Activated CD8-positive, alpha-beta memory T cell treated with anti-CD3 and anti-CD28 coated beads, Interleukin-2, amount 50 U/mL, for 1 hour (primary cell): ENCODE results near the gene PRR35.

Source experiments
- DNase-seq: peaks from one replicate; pipeline ENCODE4 v3.0.0-alpha.2; 2020; ENCODE audit errors: extremely low read depth

The PRR35 gene

DNA sequence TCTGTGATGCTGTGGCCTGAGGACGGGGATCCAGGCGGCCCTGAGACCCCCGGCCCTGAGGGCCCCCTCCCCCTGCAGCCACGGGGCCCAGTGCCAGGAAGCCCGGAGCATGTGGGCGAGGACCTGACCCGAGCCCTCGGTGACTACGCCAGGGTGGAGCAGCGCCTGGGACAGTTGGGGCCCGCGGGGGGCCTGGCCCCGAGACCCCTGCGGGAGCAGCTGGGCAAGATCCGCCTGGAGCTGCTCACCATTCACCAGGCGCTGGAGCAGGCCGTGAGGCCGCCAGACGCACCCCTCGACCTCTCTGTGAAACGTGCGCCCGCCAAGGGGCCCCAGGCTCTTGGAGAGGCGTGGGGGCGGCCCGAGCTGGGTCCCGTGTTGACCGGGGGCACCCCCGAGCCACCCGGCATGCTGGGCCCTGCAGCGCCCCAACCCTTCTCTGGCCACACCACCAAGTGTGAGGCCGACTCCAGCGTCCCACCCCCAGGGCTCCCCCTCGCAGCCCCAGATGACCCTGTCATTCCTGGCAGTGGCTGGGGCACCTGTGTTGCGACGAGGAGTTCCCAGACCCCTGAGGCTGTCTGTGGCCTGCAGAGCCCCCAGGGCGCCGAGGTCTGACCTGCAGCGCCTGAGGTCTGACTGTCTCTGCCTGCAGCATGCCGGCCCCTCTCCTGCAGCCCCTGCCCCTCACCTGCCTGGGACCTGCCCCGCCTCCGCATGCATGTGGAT is 4.7 kb downstream of the PRR35 start:
- DNase-seq, result no peak

DNA sequence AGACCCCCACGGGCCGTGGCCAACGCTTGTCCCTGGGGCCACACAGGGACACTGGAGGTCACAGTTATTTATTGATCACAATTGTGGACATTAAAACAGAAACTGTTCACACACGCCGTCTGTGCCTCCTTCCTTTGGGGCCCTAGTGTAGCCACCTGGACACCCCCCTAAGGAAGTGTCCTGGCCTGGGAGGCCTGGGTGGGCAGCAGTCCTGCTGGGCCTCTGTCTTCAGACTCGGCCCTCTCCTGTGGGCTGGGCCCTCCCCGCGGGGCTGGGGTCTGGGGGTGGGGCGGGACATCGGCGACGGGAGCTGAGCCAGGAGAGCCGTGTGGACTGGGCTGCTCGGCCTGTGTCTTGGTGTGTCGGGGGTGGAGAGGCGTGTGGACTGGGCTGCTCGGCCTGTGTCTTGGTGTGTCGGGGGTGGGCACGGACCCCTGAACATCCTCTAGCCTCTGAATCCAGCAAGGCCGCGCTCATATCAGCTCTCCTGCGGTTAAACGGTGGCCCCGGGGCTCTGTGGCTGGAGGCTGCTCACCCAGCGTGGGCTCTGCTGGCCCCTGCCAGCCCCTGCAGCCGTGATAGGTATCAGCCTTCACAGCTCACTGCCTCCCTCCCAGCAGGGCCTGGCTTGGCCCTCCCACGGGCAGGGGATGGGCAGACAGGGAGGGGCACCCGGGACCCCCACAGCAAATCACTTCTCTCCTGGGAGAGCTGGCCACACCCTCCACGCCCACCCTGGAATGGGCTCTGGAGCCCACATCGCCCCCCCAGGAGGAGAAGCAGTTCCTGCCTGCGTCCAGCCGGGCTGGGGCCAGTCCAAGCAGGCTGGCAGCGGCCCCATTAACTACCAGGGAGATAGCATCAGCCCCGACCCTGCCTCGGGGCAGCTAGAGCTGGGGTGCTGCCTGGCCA is 5.5 kb downstream of the PRR35 start:
- DNase-seq, result no peak

DNA sequence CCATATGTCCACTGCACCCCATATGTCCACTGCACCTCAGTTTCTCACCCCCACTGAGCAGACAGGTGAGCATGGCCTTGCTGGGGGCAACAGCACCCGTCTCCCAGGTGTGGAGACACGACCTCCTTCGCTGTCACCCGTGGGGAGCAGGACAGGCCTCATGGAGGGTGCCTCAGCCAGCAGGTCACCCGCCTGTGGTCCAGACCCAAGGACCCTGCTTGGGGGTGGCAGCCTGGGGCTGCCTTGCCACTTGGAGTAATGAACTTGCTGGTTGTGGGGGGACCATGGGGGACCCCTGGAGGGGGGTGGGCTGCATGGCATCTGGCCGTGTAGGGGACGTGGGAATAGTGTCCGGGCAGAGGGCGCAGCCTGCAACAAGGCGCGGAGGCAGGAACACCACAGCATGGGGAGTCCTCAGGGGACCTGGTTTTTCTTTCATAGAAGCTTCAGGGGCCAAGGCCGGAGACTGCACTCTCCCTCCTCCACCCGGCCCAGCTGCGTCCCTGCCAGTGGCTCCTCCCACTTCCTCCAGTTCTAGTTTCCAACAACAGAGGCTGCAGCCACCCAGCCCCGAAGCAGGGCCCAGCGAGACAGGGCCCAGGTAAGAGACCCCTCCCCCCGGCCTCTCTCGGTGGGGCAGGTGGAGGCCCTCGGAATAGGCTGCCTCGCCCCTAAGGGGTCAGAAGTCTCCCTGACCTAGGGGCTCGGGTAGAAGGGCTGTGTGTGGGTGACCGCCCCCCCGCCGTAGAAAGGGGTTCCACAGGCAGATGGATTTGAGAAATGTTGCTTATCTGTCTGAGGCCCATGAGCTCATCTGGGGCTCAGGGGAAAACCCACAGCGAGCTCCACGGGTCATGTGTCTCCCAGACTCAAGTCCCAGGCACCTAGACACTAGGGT is 6.5 kb downstream of the PRR35 start, which contains the start of gene NHLRC4:
TSS of gene NHLRC4 (plus strand) at position 531 of the 898 bp plus-strand sequence. CDS start 1,043 bp downstream, outside the sequence.
- DNase-seq, result no peak

DNA sequence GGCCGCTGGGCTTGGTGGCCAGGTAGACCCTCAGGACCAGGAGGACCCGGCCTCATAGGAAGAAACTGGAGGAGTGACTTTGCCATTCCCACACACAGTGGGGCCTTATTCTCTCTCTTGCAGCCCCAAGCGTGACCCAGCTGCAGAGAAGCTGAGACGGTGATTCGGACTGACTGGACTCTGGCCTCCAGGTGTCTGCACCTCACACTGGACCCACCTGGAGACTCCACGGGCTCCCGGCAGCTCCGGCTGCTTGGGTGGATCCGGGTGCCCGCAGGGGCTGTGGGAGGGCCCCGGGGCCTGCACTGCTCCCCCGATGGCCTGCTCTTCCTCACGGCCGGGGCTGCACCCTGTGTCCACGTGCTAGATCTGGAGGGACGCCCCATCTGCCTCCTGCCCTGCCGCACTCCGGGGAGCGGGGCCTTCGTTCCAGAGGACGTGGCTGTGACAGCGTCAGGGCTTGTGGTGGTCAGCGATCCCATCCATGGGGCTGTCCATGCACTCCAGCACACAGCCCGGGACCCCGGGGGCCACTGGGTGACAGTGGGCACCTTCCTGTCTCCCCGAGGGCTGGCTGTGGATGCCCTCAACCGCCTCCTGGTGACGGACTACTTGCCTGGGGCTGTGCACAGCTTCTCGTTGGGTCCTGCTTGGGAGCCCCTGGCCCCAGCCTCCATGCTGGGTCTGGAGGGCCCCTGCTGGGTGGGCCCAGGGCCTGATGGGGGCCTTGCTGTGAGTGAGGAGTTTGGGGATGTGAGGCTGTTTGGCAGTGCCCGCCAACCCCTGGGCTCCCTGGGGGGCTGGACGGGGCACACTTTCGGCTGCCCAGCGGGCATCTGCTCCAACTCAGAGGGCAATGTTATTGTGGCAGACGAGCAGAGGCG is 7.4 kb downstream of the PRR35 start:
- DNase-seq, result no peak

DNA sequence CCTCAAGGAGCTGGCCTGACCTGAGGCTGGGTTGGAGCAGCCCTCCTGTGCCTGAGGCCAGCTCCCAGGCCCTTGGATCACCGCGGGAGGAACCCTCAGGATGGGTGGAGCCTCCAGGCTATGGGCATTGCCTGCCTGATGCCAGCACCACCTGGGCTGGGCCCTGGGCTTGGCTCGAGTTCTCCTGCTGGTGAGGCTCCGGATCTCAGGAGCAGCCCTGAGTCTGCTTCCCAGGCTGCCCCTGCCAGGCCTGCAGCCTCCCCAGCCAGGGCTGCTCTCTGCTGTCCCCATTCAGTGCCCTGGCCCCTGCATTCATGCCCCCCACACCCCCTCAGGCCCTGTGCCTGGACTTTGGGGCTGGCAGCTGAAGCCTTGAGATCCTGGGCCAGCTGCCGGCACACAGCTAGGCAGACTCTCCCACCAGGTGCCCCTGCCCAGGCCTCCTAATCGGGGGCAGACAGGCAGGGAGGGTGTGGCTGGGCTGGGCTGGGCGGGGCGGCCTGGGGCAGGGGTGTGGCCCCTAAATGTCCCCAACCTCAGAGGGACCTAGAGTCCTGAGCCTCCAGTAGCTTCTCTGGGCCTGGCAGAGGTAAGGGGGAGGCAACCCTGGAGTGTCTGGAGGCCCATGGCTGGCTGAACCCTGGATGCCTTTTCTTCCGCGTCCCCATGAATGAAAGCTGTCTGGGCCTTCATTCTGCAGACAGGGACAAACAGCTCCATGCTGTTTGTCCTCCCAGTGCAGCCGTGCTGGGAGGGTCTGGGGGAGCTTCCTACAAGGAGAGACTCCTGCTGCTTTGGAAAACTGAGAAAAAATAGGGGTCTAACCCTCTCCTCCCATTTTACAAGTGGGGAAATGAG is 8.4 kb downstream of the PRR35 start:
- no peak for DNase-seq

DNA sequence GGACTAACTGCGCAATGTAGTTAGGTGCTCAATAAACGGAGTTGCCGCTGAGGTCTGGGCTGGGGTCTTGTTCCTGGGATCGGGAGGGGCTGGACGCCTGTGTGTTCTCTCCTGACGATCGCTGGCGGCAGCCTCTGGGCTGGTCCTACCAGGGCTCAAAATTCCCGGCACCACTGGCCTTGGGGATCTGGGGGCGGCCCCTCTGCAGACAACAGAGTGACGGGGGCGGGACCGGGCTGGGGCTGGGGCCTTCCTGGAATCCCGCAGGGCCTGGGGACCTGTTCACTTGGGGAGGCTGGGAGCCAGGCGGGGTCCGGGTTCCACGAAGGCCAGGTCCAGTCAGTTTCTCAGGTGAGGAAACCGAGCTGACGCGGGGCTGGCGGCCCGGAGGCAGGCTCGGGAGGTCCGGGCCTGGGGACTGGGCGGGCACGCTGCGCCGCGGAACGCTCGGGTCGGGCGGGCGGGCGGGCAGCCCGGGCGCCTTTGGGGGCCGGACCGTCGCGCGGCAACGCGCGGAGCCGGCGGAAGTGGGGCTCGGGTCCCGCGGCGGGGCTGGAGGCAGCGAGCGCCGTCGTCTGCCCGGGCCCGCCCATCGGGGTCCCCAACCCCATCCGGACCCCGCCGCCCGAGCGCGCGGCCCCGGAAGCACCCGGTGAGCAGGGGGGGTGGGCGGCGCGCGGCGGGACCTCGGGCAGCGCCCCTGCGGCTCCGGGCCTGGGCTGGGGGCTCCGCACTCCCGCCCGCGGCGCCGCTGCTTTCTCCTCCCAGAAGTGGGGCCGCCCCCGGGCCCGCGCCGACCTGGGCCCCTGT is 9.5 kb downstream of the PRR35 start, which contains the start of gene PIGQ:
TSS of gene PIGQ (plus strand) at position 524 of the 810 bp plus-strand sequence. CDS start 4,107 bp downstream, outside the sequence.
- no peak for DNase-seq

DNA sequence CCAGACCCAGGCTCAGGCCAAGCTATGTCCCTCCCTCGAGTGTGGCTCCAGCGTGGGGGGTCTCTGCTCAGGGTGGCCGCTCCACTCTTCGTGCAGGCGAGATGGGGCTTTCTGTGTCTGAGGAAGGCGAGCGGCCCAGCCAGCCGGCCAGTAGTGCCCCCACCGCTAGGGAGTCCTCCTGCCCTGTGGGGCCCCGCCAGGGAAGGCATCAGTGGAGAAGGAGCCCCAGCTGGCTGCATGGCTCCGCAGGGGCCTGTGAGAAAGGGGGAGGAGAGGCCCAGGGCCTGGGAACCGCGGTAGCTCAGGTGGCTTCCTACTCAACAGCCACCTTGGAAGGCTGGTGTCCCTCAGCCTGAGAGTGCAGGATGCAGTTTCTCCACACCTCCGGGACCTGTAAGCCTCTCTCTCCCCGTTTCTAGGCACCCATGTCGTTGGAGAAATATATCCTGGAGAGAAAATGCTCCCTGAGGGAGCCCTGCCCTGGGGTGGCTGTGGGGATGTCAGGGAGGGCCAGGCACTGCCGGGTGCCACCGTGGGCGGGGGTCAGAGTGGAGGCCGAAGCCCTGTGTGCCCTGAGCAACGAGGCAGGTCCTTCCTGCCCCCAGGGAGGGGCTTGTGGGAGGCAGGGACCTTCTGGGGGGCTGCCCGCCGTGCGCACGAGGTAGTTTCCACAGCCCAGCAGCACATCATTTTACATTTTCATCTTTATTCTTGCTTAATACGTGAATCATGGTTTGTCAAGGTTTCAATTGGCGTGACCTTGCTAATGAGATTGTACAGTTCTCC is 12.9 kb downstream of the PRR35 start:
- no peak for DNase-seq

DNA sequence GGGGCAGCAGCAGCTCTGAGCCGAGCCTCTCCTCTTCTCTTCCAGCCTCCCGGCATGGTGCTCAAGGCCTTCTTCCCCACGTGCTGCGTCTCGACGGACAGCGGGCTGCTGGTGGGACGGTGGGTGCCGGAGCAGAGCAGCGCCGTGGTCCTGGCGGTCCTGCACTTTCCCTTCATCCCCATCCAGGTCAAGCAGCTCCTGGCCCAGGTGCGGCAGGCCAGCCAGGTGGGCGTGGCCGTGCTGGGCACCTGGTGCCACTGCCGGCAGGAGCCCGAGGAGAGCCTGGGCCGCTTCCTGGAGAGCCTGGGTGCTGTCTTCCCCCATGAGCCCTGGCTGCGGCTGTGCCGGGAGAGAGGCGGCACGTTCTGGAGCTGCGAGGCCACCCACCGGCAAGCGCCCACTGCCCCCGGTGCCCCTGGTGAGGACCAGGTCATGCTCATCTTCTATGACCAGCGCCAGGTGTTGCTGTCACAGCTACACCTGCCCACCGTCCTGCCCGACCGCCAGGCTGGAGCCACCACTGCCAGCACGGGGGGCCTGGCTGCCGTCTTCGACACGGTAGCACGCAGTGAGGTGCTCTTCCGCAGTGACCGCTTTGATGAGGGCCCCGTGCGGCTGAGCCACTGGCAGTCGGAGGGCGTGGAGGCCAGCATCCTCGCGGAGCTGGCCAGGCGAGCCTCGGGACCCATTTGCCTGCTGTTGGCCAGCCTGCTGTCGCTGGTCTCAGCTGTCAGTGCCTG is 14.0 kb downstream of the PRR35 start:
- no peak for DNase-seq

DNA sequence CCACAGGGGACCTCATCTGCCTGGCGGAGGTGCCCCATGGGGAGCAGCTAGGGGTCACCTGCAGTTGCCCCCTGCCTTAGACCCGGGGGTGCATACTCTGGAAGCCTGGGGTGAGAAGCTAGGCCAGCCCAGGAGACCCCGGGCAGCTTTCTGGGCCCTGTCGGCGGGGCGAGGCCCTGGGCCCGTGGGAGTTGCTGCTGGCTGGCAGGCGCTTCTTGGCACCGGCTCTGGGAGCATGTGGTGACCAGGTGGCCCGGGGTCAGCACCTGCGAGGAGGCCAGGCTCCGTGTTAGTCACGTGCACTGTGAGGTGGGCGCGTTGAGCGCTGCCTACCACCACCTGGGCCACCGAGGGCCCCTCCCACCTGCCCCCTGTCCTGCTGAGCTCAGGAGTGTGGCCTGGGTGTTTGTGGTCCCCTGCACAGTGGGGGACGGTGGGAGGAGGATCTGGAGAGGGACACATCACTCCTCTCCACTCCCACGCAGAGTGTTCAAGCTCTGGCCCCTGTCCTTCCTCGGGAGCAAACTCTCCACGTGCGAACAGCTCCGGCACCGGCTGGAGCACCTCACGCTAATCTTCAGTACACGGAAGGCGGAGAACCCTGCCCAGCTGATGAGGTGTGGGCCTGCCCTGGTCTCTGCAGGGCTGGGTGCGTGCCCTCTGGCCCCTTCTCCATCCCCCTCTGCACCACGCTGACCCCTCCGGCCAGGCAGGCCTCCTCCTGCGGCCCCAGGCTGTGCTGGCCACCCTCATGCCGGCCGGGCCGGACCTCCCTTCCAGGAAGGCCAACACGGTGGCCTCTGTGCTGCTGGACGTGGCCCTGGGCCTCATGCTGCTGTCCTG is 15.4 kb downstream of the PRR35 start:
- DNase-seq, result no peak

DNA sequence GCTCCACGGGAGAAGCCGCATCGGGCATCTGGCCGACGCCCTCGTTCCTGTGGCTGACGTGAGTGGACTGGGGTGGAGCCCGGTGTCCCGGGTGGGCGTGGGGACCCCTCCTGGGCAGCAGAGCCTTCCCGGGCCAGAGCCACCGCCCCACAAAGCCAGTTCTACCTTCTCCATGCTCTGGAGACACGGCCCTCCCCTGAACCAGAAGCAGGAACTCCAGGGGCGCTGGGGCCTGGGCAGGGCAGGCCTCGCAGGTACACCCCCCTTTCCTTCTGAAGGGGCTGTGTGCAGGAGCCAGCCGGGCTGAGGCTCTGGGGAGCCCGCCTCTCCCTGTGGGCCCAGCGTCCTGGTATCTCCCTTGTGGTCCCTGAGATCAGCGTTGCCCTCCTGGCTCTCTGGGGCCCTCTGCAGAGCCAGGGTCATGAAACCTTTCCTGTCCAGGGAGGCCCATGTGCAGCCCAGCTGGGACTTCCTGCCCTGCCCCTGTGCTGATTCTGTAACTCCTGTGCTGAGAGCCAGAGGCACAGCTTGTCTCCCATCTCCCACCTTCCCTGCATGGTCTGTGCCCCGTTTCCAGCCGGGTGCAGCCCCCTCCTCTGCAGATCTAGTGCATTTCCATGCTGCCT is 16.1 kb downstream of the PRR35 start:
- DNase-seq, result no peak

DNA sequence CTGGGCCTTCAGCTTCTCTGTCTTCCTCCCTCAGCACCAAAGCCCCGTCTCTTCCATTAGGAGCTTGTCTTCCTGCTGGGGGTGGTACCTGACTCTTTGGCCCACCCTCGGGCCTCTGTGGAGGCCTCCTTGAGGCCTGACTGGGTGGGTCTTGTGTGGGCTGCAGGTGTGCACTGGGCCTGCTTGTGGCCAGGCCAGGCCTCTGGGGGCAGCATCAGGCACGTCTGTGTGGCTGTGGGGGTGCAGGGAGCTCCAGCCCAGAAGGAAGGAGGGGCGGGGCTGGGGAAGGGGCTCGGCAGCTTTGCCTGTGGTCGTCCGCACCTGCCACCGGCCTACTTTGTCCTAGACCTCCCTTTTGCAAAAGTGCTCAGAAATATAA is 16.6 kb downstream of the PRR35 start:
- no peak for DNase-seq

DNA sequence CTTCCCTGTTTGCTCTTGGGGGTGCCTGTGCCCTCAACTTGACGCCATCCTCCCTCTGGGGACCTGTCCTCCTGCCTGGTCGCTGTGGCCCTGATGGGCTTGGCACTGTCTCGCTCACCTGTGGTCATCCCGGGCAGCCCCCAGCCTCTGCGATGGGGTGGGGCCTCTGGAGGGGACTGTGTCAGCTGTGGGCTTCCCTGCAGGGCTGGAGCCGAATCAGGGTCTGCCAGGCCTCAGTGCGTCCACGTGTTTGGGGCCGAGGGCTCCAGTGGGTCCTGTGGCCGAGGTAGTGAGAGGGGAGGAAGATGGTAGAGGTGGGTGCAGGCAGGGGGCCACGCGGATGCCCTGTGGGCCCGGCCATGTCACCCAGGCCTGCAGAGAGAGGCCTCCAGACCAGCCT is 17.6 kb downstream of the PRR35 start:
- DNase-seq, result no peak

DNA sequence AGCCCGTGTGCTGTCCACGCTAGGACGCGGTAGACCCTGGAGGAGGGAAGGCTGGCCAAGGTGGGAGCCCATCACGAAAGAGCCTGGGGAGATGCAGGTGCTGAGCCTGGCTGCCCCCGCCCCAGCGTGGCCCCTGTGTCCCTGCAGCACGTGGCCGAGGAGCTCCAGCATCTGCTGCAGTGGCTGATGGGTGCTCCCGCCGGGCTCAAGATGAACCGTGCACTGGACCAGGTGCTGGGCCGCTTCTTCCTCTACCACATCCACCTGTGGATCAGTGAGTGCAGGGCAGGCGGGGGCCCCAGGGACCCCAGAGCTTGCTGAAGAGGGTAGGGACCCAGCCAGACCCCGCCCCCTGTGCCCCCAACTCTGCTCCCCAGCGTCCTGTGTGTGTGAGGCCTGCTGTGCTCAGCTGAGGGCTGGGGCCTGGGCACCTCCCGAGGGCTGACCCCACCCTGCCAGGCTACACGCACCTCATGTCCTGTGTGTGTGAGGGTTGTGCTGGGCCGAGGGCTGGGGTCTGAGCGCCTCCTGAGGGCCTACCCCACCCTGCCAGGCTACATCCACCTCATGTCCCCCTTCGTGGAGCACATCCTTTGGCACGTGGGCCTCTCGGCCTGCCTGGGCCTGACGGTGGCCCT is 18.2 kb downstream of the PRR35 start:
- DNase-seq, result no peak

DNA sequence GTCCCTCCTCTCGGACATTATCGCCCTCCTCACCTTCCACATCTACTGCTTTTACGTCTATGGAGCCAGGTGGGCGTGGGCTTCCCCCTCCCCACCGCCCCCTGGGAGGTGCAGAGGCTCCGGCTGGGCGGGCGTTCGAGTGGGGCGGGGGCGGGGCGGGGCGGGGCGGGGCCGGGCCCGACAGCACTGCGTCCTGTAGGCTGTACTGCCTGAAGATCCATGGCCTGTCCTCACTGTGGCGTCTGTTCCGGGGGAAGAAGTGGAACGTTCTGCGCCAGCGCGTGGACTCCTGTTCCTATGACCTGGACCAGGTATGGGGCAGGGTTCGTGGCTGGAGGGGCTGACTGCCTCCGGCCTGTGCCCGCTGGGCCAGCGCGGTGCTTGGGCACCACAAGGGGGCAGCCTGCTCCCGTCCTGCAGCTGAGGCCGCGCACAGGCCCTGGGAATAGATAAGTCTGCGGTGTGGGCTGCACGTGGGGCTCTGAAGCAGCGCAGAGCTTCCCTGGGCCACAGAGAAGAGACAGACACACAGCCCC is 18.7 kb downstream of the PRR35 start:
- no peak for DNase-seq
